ENCODE data around the gene ADCY10.
"Not testable (repeated sequence)": the region's sequence is repeated elsewhere in the genome, so short reads cannot be mapped to it uniquely, and the experiment has no call there.

- TF ChIP-seq POLR2A (IDR thresholded peaks at IDR 0.05; ENCODE audit: low read length); GATA1 (IDR thresholded peaks at IDR 0.05; ENCODE audit: low read depth, low read length): not testable (repeated sequence)
Observed at GRCh38 chr1:167806676-167807075, 107.3 kb downstream of the ADCY10 start.
